ACC112 (cell line): Measurements from ENCODE around the gene ARMH1.

Experiments
- H2AFZ ChIP-seq: fragments of 200-600 bp; sonication (generic); one replicate; pipeline ENCODE4 v1.6.0; 2017; ENCODE audit warnings: antibody characterized with exemption, low read length; ENCODE audit not compliant: unreplicated experiment
- H3K27ac ChIP-seq: fragments of 200-600 bp; sonication (generic); 2 replicates; pipeline ENCODE4 v1.5.1; 2014; ENCODE audit warnings: low read depth, mild to moderate bottlenecking, antibody characterized with exemption, low read length, moderate library complexity
- H3K27me3 ChIP-seq: fragments of 200-600 bp; sonication (generic); 2 replicates; pipeline ENCODE4 v1.6.1; 2014; ENCODE audit warnings: mild to moderate bottlenecking, antibody characterized with exemption, low read length, moderate library complexity, mixed read lengths; ENCODE audit not compliant: insufficient read depth
- H3K36me3 ChIP-seq: fragments of 200-600 bp; sonication (generic); 2 replicates; pipeline ENCODE4 v1.6.1; 2016; ENCODE audit warnings: mild to moderate bottlenecking, antibody characterized with exemption, low read length, moderate library complexity, mixed read lengths; ENCODE audit not compliant: insufficient read depth
- H3K4me1 ChIP-seq: fragments of 200-600 bp; sonication (generic); one replicate; pipeline ENCODE4 v1.6.1; 2016; ENCODE audit warnings: low read length, mixed read lengths; ENCODE audit not compliant: insufficient read depth, unreplicated experiment, control insufficient read depth
- H3K4me3 ChIP-seq: fragments of 200-600 bp; sonication (generic); 2 replicates; pipeline ENCODE4 v1.5.1; 2014; ENCODE audit warnings: mild to moderate bottlenecking, low read depth, low read length
- H3K79me2 ChIP-seq: fragments of 200-600 bp; sonication (generic); one replicate; pipeline ENCODE4 v1.6.0; 2016; ENCODE audit warnings: low read length; ENCODE audit not compliant: control insufficient read depth, unreplicated experiment, insufficient read depth

ARMH1 gene

GRCh38 chr1:44672254-44672955 is 2.1 kb upstream of the ARMH1 start:
- H3K27me3 ChIP-seq = no peaks in the 10 kb centered on the region
- H2AFZ ChIP-seq = no peak overlapping the region
- H3K36me3 ChIP-seq = no peaks in the 10 kb centered on the region
- H3K4me3 ChIP-seq = no peak overlapping the region
- H3K27ac ChIP-seq = no peak overlapping the region
- H3K79me2 ChIP-seq = no peaks in the 10 kb centered on the region
- H3K4me1 ChIP-seq = peaks cover 36% of the 10 kb centered on the region

- no peaks in the 10 kb centered on the region for H3K27me3 ChIP-seq
- peaks cover 38% of the 10 kb centered on the region for H3K4me1 ChIP-seq
- no peaks in the 10 kb centered on the region for H3K79me2 ChIP-seq
- H2AFZ ChIP-seq = peak overlapping the region; percentile 66
- no peak overlapping the region for H3K27ac ChIP-seq
- no peaks in the 10 kb centered on the region for H3K36me3 ChIP-seq
- H3K4me3 ChIP-seq = peak overlapping the region; percentile 78
Measured at GRCh38 chr1:44672961-44673674, 1.4 kb upstream of the ARMH1 start.

- Histone ChIP-seq H2AFZ (peak overlapping the region; percentile 66), H3K4me3 (peak overlapping the region; percentile 78), H3K36me3 (no peaks in the 10 kb centered on the region), H3K79me2 (no peaks in the 10 kb centered on the region), H3K27me3 (no peaks in the 10 kb centered on the region), H3K27ac (peak overlapping the region; percentile 72), H3K4me1 (peaks cover 38% of the 10 kb centered on the region)
Measured at GRCh38 chr1:44673675-44674112, 820 bp upstream of the ARMH1 start.

- Histone ChIP-seq H3K4me1 (peaks cover 38% of the 10 kb centered on the region), H2AFZ (peak overlapping the region; percentile 74), H3K79me2 (no peaks in the 10 kb centered on the region), H3K27me3 (no peaks in the 10 kb centered on the region), H3K4me3 (peak overlapping the region; percentile 78), H3K27ac (peak overlapping the region; percentile 58), H3K36me3 (no peaks in the 10 kb centered on the region)
Measured at GRCh38 chr1:44675186-44675585, 672 bp downstream of the ARMH1 start.

GRCh38 chr1:44676484-44677200 is 2.1 kb downstream of the ARMH1 start:
- Histone ChIP-seq H3K4me3 (peak overlapping the region; percentile 20; the same call in 1 of the 2 replicates), H3K27ac (peak overlapping the region; percentile 53), H2AFZ (no peak overlapping the region), H3K27me3 (no peaks in the 10 kb centered on the region), H3K4me1 (peaks cover 38% of the 10 kb centered on the region), H3K36me3 (no peaks in the 10 kb centered on the region), H3K79me2 (no peaks in the 10 kb centered on the region)

- Histone ChIP-seq H3K36me3 (no peaks in the 10 kb centered on the region), H3K27me3 (no peaks in the 10 kb centered on the region), H3K79me2 (no peaks in the 10 kb centered on the region), H3K4me3 (peak overlapping the region; percentile 20; the same call in 1 of the 2 replicates), H3K27ac (peak overlapping the region; percentile 53; the same call in 1 of the 2 replicates), H3K4me1 (peaks cover 34% of the 10 kb centered on the region), H2AFZ (no peak overlapping the region)
Measured at GRCh38 chr1:44677201-44677766, 2.8 kb downstream of the ARMH1 start.

GRCh38 chr1:44678120-44678519 is 3.6 kb downstream of the ARMH1 start:
- Histone ChIP-seq H3K79me2 (no peaks in the 10 kb centered on the region), H3K4me1 (peaks cover 28% of the 10 kb centered on the region), H3K4me3 (no peak overlapping the region), H3K27me3 (no peaks in the 10 kb centered on the region), H3K36me3 (no peaks in the 10 kb centered on the region), H3K27ac (no peak overlapping the region), H2AFZ (no peak overlapping the region)

- Histone ChIP-seq H3K4me3 (no peak overlapping the region), H3K36me3 (no peaks in the 10 kb centered on the region), H3K27ac (no peak overlapping the region), H3K4me1 (peaks cover 24% of the 10 kb centered on the region), H2AFZ (no peak overlapping the region), H3K79me2 (no peaks in the 10 kb centered on the region), H3K27me3 (no peaks in the 10 kb centered on the region)
Measured at GRCh38 chr1:44678626-44679025, 4.1 kb downstream of the ARMH1 start.

- no peak overlapping the region for H2AFZ ChIP-seq
- no peak overlapping the region for H3K27ac ChIP-seq
- H3K36me3 ChIP-seq = no peaks in the 10 kb centered on the region
- peaks cover 24% of the 10 kb centered on the region for H3K4me1 ChIP-seq
- no peaks in the 10 kb centered on the region for H3K27me3 ChIP-seq
- no peak overlapping the region for H3K4me3 ChIP-seq
- H3K79me2 ChIP-seq = no peaks in the 10 kb centered on the region
Measured at GRCh38 chr1:44679468-44679867, 5.0 kb downstream of the ARMH1 start.
